Panc1 (cell line): ENCODE measurements around the gene TMEM39B. TPM values are rescaled to one million over a fixed set of nuclear protein-coding genes. Genes with fewer than 3 reads are reported as not detected.
A peak's percentile ranks its signal among the peaks of the same experiment; 100 is the strongest.
"Not testable (repeated sequence)": the region's sequence is repeated elsewhere in the genome, so short reads cannot be mapped to it uniquely, and the experiment has no call there.

Experiments
- ATAC-seq: fragments of 200-7000 bp; cut with Tn5 transposase; 2 replicates; pipeline ENCODE4 v1.9.1; 2020; ENCODE audit warnings: mild to moderate bottlenecking, moderate library complexity
- BruUV-seq: library from RNA; stranded (reverse); fragments of 400-500 nt; replicated peaks from 2 replicates; lab custom pipeline; 2021; lab: Mats Ljungman, UMichigan
- CTCF ChIA-PET: fragments of 300-600 bp; sonication (Branson Sonifier 250); formaldehyde crosslinking; loops from one replicate; lab custom pipeline; 2022; ENCODE audit warnings: antibody characterized with exemption; lab: Charles Lee
- POLR2A ChIA-PET: fragments of 300-600 bp; sonication (Branson Sonifier 250); formaldehyde crosslinking; loops from one replicate; lab custom pipeline; 2022; ENCODE audit warnings: antibody characterized with exemption; lab: Charles Lee
- DNase-seq: peaks from one replicate; pipeline ENCODE4 v3.0.0-alpha.2; 2010; ENCODE audit warnings: low read depth, low spot score
- H3K27ac ChIP-seq: 2 replicates; pipeline ENCODE4 v1.5.1; 2011; ENCODE audit warnings: mild to moderate bottlenecking, low read length, inconsistent platforms
- H3K27me3 ChIP-seq: fragments of 200-500 bp; sonication (Bioruptor generic); 2 replicates; pipeline ENCODE4 v1.6.0; 2014; ENCODE audit warnings: low read length, inconsistent platforms; ENCODE audit not compliant: control insufficient read depth, insufficient read depth
- H3K36me3 ChIP-seq: fragments of 200-500 bp; sonication (Bioruptor generic); 2 replicates; pipeline ENCODE4 v1.5.1; 2014; ENCODE audit warnings: inconsistent platforms, mild to moderate bottlenecking, low read length, moderate library complexity; ENCODE audit not compliant: control insufficient read depth, insufficient read depth
- H3K4me1 ChIP-seq: 2 replicates; pipeline ENCODE4 v1.5.1; 2011; ENCODE audit warnings: inconsistent platforms, mild to moderate bottlenecking, low read length, moderate library complexity; ENCODE audit not compliant: control insufficient read depth, insufficient read depth
- H3K4me3 ChIP-seq, 2 experiments: 2 replicates each; pipeline ENCODE4 v1.5.1; 2011 to 2012; ENCODE audit warnings: low read depth in 2 of 2, low read length in 2 of 2, mild to moderate bottlenecking in 2 of 2, inconsistent platforms in 1 of 2, moderate library complexity in 1 of 2
- H3K9me3 ChIP-seq: fragments of 200-500 bp; sonication (Bioruptor generic); 2 replicates; pipeline ENCODE4 v1.5.1; 2014; ENCODE audit warnings: low read depth, mild to moderate bottlenecking, inconsistent platforms, low read length, moderate library complexity; ENCODE audit not compliant: control insufficient read depth, insufficient read depth
- POLR2AphosphoS5 ChIP-seq: IDR thresholded peaks from 2 replicates; pipeline ENCODE4 v1.6.1; 2012; ENCODE audit warnings: mild to moderate bottlenecking, low read depth, low read length, moderate library complexity
- REST ChIP-seq, 2 experiments: IDR thresholded peaks; 2 replicates each; pipeline ENCODE4 v1.6.1; 2011 to 2012; ENCODE audit warnings: low read depth in 2 of 2, control low read depth in 1 of 2, low read length in 1 of 2, mild to moderate bottlenecking in 1 of 2, moderate library complexity in 1 of 2; ENCODE audit not compliant: insufficient read depth in 1 of 2
- SIN3A ChIP-seq: IDR thresholded peaks from 2 replicates; pipeline ENCODE4 v1.6.1; 2012; ENCODE audit warnings: low read depth, mild to moderate bottlenecking, low read length, moderate library complexity, borderline replicate concordance; ENCODE audit not compliant: insufficient read depth
- TCF7L2 ChIP-seq: IDR thresholded peaks from 2 replicates; pipeline ENCODE4 v1.6.1; 2011; ENCODE audit warnings: mild to moderate bottlenecking, low read depth, low read length, inconsistent platforms
- in situ Hi-C: cut with HindIII; loops from 2 replicates; pipeline ENCODE4 v1.10.0; 2016; ENCODE audit warnings: low sequenced_read_pairs, low pct_unique_long_range_greater_than_20kb
- intact Hi-C: fragments of 100-400 bp; cut with micrococcal nuclease; formaldehyde crosslinking; loops from one replicate; pipeline ENCODE4 v1.10.0; 2022; ENCODE audit not compliant: unreplicated experiment
- total RNA-seq: library from RNA; stranded (reverse); gene quantifications from one replicate; pipeline ENCODE4 v1.2.1, GENCODE V29; 2021; ENCODE audit not compliant: unreplicated experiment
- TF ChIP-seq, protein P1 (sequence below): fragments of 450-650 bp; IDR thresholded peaks from 2 replicates; pipeline ENCODE4 v1.5.1; 2017; ENCODE audit warnings: mild to moderate bottlenecking

The TMEM39B gene
- total RNA-seq, 1 experiment from 2014 or later, result 35.0 TPM

GRCh38 chr1:32065613-32066488 is 6.9 kb upstream of the TMEM39B start:
- intact Hi-C loops, H3K4me3 ChIP-seq, H3K9me3 ChIP-seq, CTCF ChIA-PET, H3K4me1 ChIP-seq, BruUV-seq, ATAC-seq, DNase-seq, H3K27me3 ChIP-seq, in situ Hi-C loops, H3K27ac ChIP-seq: not testable (repeated sequence)
- POLR2A ChIA-PET, result interaction anchor here (0.7 to 1.0 kb wide), 3 partner anchors 12 to 67 kb away, joined by 4 to 9 read pairs (median 8); no protein-coding TSS in a partner anchor
- 0 out of 2 replicates have a peak, but pooled peaks have one; percentile 30 for TF ChIP-seq POLR2AphosphoS5
- H3K36me3 ChIP-seq, result peaks cover 14% of the 10 kb centered on the region

DNA sequence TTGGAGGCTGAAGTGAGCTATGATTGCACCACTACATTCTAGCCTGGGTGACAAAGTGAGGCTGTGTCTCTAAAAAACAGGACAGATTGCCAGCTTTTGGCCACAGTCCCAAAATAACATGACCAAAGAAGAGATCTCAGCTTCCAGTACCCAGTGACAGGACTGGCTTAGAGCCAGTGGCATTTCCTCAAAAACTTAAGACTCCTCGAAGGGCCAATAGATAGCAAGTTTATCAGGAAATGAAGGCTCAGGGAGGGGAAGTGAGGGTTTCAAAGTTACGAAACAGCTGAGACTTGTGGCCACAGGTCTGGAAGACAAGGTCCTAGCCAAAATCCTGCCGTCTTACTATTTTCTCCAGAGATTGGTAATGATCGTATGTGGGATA is 6.3 kb upstream of the TMEM39B start:
- Histone ChIP-seq H3K4me1 (peaks cover 4% of the 10 kb centered on the region; the same call in 1 of the 2 replicates), H3K27ac (0 out of 2 replicates have a peak overlapping the region, but pooled peaks have one; percentile 41), H3K27me3 (no peaks in the 10 kb centered on the region), H3K9me3 (no peaks in the 10 kb centered on the region), H3K36me3 (peaks cover 8% of the 10 kb centered on the region; the same call in 1 of the 2 replicates), H3K4me3 (no peak overlapping the region)
- POLR2A ChIA-PET, result interaction anchor here (0.7 to 1.0 kb wide), 2 partner anchors 12 to 23 kb away, joined by 8 to 9 read pairs; no protein-coding TSS in a partner anchor
- in situ Hi-C loops, result no loop called here
- BruUV-seq, result TSS peak; percentile 16
- ATAC-seq (peak; percentile 42), DNase-seq (peak; percentile 15)
- TF ChIP-seq SIN3A (no peak), POLR2AphosphoS5 (no peak), TCF7L2 (no peak), REST (IDR thresholded peaks at IDR 0.05; ENCODE audit: insufficient read depth in 1 of 2, low read depth in 2 of 2, low read length in 1 of 2) (no peak)
- TF ChIP-seq, protein P1, sequence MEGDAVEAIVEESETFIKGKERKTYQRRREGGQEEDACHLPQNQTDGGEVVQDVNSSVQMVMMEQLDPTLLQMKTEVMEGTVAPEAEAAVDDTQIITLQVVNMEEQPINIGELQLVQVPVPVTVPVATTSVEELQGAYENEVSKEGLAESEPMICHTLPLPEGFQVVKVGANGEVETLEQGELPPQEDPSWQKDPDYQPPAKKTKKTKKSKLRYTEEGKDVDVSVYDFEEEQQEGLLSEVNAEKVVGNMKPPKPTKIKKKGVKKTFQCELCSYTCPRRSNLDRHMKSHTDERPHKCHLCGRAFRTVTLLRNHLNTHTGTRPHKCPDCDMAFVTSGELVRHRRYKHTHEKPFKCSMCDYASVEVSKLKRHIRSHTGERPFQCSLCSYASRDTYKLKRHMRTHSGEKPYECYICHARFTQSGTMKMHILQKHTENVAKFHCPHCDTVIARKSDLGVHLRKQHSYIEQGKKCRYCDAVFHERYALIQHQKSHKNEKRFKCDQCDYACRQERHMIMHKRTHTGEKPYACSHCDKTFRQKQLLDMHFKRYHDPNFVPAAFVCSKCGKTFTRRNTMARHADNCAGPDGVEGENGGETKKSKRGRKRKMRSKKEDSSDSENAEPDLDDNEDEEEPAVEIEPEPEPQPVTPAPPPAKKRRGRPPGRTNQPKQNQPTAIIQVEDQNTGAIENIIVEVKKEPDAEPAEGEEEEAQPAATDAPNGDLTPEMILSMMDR, result no peak
- intact Hi-C loops, result no loop called here
- CTCF ChIA-PET, result no interaction called here
